Stimulated activated CD4-positive, alpha-beta T cell treated with anti-CD3 and anti-CD28 coated beads, Interleukin-1b, Interleukin-23, amount 100 ng/mL, for 24 hours (primary cell): Measurements from ENCODE around the gene TNRC6A.

Experiments used
- DNase-seq, 4 experiments: peaks; one replicate each; pipeline ENCODE4 v3.0.0-alpha.2; 2020; ENCODE audit warnings: low read depth in 4 of 4, low spot score in 1 of 4

TNRC6A gene

DNA sequence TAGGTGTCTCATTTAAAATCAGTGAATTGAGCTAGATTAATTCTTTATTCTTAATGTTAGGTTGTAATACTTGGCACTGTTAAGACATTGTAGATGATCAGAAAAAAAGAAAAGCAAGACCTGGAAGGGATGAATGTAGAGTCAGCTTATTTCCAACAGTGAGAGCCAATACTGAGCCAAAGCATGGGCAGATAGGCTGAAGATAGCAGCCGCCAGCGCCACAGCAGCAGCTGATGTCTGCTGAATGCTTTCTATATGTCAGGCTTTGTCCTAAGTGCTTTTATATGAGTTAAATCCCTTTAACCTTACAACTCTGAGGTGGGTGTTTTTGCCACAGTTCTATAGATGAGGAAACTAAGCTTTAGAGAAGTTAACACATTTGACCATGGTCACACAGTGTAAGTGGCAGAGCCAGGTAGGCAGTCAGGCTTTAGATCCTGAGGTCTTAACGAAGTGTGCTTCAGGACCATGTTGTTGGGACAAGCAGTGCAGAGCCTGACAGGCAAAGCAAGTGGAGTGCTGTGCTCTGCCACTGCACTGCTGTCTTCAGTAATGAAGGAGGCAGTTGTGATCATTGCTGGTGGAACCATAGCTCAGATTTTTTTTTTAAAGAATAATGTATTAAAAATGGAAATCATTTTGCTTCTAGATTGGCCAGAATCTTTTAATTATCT lies 25.9 kb downstream of the TNRC6A start:
- no peak for DNase-seq

DNA sequence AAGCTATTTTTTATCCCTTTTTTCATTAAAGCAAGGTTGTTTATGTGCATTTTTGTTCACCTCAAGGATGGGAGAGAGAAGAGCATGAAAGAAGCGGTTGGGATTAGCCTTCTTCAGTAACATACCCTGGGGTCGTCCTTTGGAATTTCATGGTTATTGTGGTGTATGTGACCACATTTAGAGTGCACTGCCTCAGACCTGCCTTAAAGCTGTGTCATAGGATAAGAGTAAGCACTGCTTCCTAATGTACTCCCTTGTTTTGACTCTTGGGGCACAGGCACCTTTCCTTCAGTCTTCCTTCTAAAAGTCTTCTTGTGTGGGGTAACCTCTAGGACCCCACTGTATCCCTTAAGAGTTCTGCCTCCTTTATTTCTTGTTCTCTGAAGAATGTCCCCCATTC lies 28.9 kb downstream of the TNRC6A start:
- no peak for DNase-seq

DNA sequence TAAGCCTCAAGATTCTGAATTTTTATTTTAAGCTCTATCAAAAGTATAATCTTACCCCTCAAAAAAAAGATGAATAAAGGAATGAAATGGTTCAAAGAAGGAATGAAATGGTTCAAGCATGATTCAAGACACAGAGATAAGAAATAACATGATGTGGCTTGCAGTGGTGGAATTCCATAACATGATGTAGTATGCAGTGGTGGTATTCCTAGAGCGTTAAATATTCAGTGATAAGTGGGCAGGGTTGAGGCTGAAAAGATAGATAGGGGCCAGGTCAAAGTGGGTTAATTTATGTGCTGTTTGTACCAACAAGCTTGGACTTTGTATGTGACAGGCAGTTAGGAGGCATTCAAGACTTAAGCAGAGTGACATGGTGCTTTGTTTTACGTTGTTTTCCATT lies 29.6 kb downstream of the TNRC6A start:
- no peak for DNase-seq

DNA sequence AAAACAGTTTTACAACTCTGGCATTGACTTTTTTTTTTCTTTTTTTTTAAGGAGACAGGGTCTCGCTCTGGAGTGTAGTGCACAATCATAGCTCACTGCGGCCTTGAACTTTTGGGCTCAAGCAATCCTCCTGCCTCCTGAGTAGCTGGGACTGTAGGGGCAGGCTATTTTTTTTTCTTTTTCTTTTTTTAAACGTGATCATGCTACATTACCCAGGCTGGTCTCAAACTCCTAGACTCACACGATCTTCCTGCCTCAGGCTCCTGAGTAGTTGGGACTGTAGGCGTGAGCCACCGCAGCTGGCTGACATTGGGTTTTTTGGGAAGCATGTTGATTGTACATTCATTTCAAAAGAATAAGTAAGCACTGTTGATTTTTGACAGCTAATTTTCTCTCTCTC lies 32.1 kb downstream of the TNRC6A start:
- no peak for DNase-seq

GRCh38 chr16:24764916-24765315 lies 35.5 kb downstream of the TNRC6A start:
- no peak for DNase-seq

GRCh38 chr16:24766057-24766456 lies 36.6 kb downstream of the TNRC6A start:
- no peak for DNase-seq

- no peak for DNase-seq
These were observed 40.4 kb downstream of the TNRC6A start for GRCh38 chr16:24769806-24770205.

- no peak for DNase-seq
These were observed 41.8 kb downstream of the TNRC6A start for GRCh38 chr16:24771132-24771778.

GRCh38 chr16:24771779-24772157 lies 42.3 kb downstream of the TNRC6A start:
- DNase-seq, result no peak

DNA sequence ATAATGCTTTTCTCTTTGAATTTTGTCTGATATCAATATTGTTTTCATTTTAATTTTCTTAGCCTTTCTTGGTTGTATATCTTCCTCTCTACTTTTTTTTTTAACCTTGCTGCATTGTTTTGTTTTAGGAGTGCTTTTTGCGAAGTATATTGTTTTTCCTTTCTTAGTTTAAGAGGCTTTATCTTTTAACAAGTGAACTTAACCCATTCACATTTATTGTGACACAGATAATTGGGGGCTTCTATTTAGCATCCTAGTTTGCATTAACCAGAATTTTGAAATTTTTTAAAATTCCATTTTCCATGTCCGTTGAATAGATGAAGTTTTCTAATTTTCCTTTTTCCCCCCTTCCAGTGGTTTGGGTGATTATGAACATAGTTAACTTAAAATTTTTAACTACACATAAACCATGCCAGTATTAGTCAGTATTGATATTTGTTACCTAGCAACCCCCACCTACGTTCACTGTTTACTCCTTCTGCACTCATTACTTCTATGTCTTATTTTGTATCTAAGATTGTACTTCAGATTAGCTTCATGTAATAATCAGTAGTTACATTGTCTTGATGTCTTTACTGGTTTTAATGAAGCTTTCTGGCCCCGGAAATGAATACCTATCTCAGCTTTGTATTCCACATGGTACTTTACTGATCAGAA lies 44.4 kb downstream of the TNRC6A start:
- no peak for DNase-seq

GRCh38 chr16:24774510-24774909 lies 45.1 kb downstream of the TNRC6A start:
- no peak for DNase-seq

GRCh38 chr16:24775455-24775854 lies 46.0 kb downstream of the TNRC6A start:
- no peak for DNase-seq

- DNase-seq, result no peak
These were observed 47.2 kb downstream of the TNRC6A start for GRCh38 chr16:24776501-24777220.

DNA sequence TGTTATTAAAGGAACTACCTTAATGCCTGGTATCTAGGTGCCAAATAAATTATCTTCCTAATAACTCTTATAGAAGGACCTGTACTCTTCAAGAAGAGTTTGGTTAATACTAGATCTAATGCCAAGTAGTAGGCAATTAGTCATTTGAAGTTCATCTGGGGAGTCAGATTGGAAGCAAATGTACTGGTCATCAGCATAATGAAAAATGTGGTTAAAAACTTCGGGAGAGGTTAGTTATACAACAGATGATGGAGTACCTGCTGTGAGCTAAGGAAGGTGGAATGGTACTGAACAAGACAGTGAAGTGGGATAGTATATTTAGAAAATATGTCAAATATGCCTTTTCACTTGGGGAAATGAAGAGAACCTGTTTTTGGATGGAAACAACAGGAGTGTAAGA lies 49.2 kb downstream of the TNRC6A start:
- no peak for DNase-seq

GRCh38 chr16:24781256-24781655 lies 51.8 kb downstream of the TNRC6A start:
- no peak for DNase-seq

DNA sequence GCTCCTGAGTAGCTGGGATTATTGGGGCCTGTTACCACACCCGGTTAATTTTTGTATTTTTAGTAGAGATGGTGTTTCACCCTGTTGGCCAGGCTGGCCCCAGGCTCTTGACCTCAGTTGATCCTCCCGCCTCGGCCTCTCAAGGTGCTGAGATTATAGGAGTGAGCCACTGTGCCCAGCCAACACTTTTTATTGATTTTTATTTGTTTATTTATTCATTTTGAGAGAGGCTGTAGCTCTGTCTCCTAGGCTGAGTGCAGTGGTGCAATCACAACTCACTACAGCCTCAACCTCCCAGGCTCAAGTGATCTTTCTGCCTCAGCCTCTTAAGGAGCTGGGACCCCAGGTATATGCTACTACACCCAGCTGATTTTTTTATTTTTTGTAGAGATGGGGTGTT lies 54.7 kb downstream of the TNRC6A start:
- DNase-seq, result no peak

DNA sequence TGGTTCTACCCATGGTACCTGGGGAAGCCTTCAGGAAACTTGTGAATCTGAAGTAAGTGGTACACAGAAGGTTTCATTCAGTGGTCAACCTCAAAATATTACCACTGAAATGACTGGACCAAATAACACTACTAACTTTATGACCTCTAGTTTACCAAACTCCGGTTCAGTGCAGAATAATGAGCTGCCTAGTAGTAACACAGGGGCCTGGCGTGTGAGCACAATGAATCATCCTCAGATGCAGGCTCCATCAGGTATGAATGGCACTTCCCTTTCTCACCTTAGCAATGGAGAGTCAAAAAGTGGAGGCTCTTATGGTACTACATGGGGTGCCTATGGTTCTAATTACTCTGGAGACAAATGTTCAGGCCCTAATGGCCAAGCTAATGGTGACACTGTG lies 60.4 kb downstream of the TNRC6A start:
- no peak for DNase-seq

DNA sequence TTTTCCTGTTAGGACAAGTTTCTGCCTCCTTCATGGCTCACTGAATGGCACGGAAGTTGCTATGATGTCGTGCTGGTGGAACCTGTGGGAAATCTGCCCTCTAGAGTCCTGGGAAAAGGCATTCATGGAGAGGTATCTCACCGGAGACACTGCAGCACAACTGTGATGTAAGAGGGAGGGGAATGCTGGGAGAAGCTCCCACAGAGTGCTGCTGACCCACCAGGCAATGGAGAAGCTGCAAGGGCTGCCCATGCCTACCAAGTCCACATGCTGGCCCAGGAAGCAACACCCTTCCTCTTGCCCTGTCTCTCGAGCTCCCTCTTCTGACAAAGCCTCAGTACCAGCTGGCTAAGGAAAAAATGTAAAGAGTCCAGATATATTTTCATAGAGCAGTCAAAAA lies 71.1 kb downstream of the TNRC6A start:
- DNase-seq, result no peak

GRCh38 chr16:24801761-24802302 lies 72.4 kb downstream of the TNRC6A start:
- no peak for DNase-seq

DNA sequence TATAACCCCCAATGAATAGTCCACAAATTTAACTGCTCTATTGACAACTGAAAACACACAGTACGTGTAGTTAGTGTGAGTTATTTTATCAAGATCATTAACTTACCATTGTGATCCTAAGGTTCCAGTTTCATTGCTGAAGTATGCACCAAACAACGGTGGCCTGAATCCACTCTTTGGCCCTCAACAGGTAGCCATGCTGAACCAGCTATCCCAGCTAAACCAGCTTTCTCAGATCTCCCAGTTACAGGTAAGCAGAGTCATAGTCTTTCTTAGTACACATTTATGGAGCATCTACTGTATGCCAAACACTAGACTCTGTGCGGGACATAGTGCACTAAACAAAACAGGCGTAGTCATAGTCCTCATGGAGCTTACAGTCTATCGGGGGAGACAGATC lies 76.0 kb downstream of the TNRC6A start:
- DNase-seq, result no peak

- DNase-seq, result no peak
These were observed 77.8 kb downstream of the TNRC6A start for GRCh38 chr16:24807301-24807700.
